Activated CD8-positive, alpha-beta T cell treated with anti-CD3 and anti-CD28 coated beads for 36 hours (primary cell): ENCODE results near the gene TBC1D21. TPM values are rescaled to one million over a fixed set of nuclear protein-coding genes. Genes with fewer than 3 reads are reported as not detected.

Experiments used
- ATAC-seq: fragments of 200-7000 bp; cut with Tn5 transposase; one replicate; pipeline ENCODE4 v1.10.0; 2021; ENCODE audit warnings: mild to moderate bottlenecking, moderate library complexity
- CTCF ChIA-PET: fragments of 350-600 bp; sonication (Branson Sonifier 250); formaldehyde crosslinking; loops from one replicate; lab custom pipeline; 2021; ENCODE audit warnings: antibody characterized with exemption; lab: Charles Lee
- POLR2A ChIA-PET: fragments of 350-600 bp; sonication (Branson Sonifier 250); formaldehyde crosslinking; loops from one replicate; lab custom pipeline; 2021; ENCODE audit warnings: antibody characterized with exemption; lab: Charles Lee
- DNase-seq: peaks from one replicate; pipeline ENCODE4 v3.0.0-alpha.2; 2020
- H3K27ac Mint-ChIP-seq: one replicate; pipeline ENCODE4 v1.8.0; 2021; ENCODE audit warnings: mild to moderate bottlenecking, mixed read lengths
- H3K27me3 Mint-ChIP-seq: one replicate; pipeline ENCODE4 v1.8.0; 2021; ENCODE audit warnings: mixed read lengths
- H3K36me3 Mint-ChIP-seq: one replicate; pipeline ENCODE4 v1.8.0; 2021; ENCODE audit warnings: low read depth, mixed read lengths
- H3K4me1 Mint-ChIP-seq: one replicate; pipeline ENCODE4 v1.8.0; 2021; ENCODE audit warnings: low read depth, mixed read lengths
- H3K4me3 Mint-ChIP-seq: one replicate; pipeline ENCODE4 v1.8.0; 2021; ENCODE audit warnings: mild to moderate bottlenecking, moderate library complexity, mixed read lengths
- H3K9me3 Mint-ChIP-seq: one replicate; pipeline ENCODE4 v1.8.0; 2021; ENCODE audit warnings: mixed read lengths
- intact Hi-C: fragments of 100-400 bp; cut with micrococcal nuclease; formaldehyde crosslinking; loops from one replicate; pipeline ENCODE4 v1.10.0; 2022
- total RNA-seq, 2 experiments: library from RNA; stranded (reverse); gene quantifications; one replicate each; pipeline ENCODE4 v1.2.3, GENCODE V29; 2021
- TF ChIP-seq, protein P1 (sequence below): fragments of 200-600 bp; IDR thresholded peaks from one replicate; pipeline ENCODE4 v1.8.0; 2022; ENCODE audit warnings: antibody characterized with exemption, mild to moderate bottlenecking

TBC1D21 gene
- total RNA-seq, 2 experiments from 2014 or later, result not detected

DNA sequence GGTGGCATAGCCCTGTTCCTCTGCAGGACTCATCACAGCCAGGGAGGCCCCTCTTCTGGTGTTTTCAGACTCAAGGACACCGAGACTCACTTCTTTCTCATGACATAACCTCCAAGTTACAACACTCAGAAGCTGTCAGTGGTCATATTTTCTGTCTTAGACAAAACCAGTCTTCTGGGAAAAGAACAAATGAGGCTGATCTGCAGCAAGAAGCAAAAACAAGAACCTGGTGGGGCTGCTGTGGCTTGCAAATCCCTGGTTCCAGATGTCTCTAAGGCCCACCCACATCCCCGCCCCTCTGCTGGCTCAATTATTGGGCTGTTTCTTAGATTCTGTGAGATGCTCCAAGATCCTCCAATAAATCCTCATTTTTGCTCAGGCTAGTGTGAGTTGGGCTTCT, 36.3 kb downstream of the TBC1D21 start:
- intact Hi-C loops, result loop anchor here (5.0 kb wide), 1 partner anchor 37 kb away; the partner anchor contains the start of gene TBC1D21
- ChIA-PET POLR2A (interaction anchor here (1.4 kb wide), 1 partner anchor 10 kb away, joined by 3 read pairs; no protein-coding TSS in a partner anchor), CTCF (interaction anchor here (0.6 to 11.2 kb wide), 10 partner anchors 8 to 1047 kb away, joined by 3 to 137 read pairs (median 5); partner anchors contain the start of gene TBC1D21)
- Mint-ChIP-seq H3K4me3 (no peak overlapping the region), H3K27ac (no peak overlapping the region), H3K27me3 (no peaks in the 10 kb centered on the region), H3K36me3 (no peaks in the 10 kb centered on the region), H3K9me3 (no peaks in the 10 kb centered on the region), H3K4me1 (peaks cover 9% of the 10 kb centered on the region)
- ATAC-seq, result no peak
- TF ChIP-seq, protein P1, sequence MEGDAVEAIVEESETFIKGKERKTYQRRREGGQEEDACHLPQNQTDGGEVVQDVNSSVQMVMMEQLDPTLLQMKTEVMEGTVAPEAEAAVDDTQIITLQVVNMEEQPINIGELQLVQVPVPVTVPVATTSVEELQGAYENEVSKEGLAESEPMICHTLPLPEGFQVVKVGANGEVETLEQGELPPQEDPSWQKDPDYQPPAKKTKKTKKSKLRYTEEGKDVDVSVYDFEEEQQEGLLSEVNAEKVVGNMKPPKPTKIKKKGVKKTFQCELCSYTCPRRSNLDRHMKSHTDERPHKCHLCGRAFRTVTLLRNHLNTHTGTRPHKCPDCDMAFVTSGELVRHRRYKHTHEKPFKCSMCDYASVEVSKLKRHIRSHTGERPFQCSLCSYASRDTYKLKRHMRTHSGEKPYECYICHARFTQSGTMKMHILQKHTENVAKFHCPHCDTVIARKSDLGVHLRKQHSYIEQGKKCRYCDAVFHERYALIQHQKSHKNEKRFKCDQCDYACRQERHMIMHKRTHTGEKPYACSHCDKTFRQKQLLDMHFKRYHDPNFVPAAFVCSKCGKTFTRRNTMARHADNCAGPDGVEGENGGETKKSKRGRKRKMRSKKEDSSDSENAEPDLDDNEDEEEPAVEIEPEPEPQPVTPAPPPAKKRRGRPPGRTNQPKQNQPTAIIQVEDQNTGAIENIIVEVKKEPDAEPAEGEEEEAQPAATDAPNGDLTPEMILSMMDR, result no peak
- DNase-seq, result no peak

- Mint-ChIP-seq H3K27ac (no peak overlapping the region), H3K4me1 (peaks cover 11% of the 10 kb centered on the region), H3K9me3 (no peaks in the 10 kb centered on the region), H3K27me3 (no peaks in the 10 kb centered on the region), H3K4me3 (no peak overlapping the region), H3K36me3 (peaks cover 2% of the 10 kb centered on the region)
- ChIA-PET POLR2A (no interaction called here), CTCF (interaction anchor here (1.1 to 11.2 kb wide), 5 partner anchors 14 to 53 kb away, joined by 3 to 137 read pairs (median 3); partner anchors contain the start of gene TBC1D21)
- DNase-seq (no peak), ATAC-seq (no peak)
- intact Hi-C loops, result no loop called here
- TF ChIP-seq, protein P1, result no peak
Observed at GRCh38 chr15:73910522-73911303, 37.3 kb downstream of the TBC1D21 start.

DNA sequence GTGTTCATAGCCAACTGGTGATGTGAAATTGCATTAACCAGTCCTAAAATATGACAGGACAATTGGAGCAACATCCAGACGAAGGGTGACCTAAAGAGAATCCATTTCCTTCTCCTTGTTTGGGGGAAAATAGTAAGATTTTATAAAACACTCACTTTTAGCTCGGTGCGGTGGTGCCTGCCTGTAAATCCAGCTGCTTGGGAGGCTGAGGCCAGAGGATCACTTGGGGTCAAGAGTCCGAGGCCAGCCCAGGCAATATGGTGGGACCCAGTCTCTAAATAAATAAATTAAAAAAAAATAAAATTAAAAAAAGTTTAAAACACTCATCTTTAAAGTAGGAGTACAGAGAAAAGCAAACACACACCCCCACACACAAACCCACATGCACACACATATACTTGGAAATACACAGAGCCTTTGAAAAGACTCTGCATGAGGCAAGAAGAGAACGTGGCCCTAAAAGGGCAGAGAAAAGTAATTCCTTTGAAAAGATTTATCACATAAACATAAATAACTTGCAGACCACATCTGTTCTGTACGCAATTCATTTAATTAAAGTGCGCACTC, 38.7 kb downstream of the TBC1D21 start:
- Mint-ChIP-seq H3K4me3 (no peak overlapping the region), H3K4me1 (peaks cover 11% of the 10 kb centered on the region), H3K36me3 (peaks cover 7% of the 10 kb centered on the region), H3K9me3 (no peaks in the 10 kb centered on the region), H3K27ac (no peak overlapping the region), H3K27me3 (no peaks in the 10 kb centered on the region)
- POLR2A ChIA-PET, result no interaction called here
- DNase-seq, result no peak
- CTCF ChIA-PET, result interaction anchor here (0.7 to 11.2 kb wide), 3 partner anchors 12 to 39 kb away, joined by 3 to 137 read pairs (median 10); partner anchors contain the start of gene TBC1D21
- intact Hi-C loops, result no loop called here
- TF ChIP-seq, protein P1, result no peak
- no peak for ATAC-seq

- Mint-ChIP-seq H3K9me3 (peaks cover 8% of the 10 kb centered on the region), H3K4me1 (peaks cover 11% of the 10 kb centered on the region), H3K36me3 (peaks cover 27% of the 10 kb centered on the region), H3K4me3 (no peak overlapping the region), H3K27ac (peak overlapping the region; percentile 79), H3K27me3 (no peaks in the 10 kb centered on the region)
- intact Hi-C loops, result no loop called here
- POLR2A ChIA-PET, result no interaction called here
- ATAC-seq, result peak; percentile 76
- TF ChIP-seq, protein P1, result no peak
- CTCF ChIA-PET, result interaction anchor here (1.0 to 2.3 kb wide), 4 partner anchors 10 to 59 kb away, joined by 3 to 12 read pairs (median 6); partner anchors contain the start of genes LOXL1 and TBC1D21
- DNase-seq, result peak; percentile 20
Observed at GRCh38 chr15:73914145-73914544, 40.8 kb downstream of the TBC1D21 start.
